ENCODE data around the gene OOEP.

OOEP gene

GRCh38 chr6:73372516-73372915, 2.8 kb upstream of the OOEP start:
- Histone ChIP-seq H3K9ac (ENCODE audit: low read length) (no peak overlapping the region), H3K79me2 (ENCODE audit: low read length) (no peaks in the 10 kb centered on the region), H3K4me2 (ENCODE audit: low read depth, low read length) (no peak overlapping the region), H3K9me2 (replicated peaks; ENCODE audit: insufficient read depth, low read length) (no peaks in the 10 kb centered on the region), H3K27me3 (replicated peaks; ENCODE audit: insufficient read depth, low read length) (no peaks in the 10 kb centered on the region), H4K20me1 (ENCODE audit: insufficient read depth, low read length) (no peaks in the 10 kb centered on the region), H3K36me3 (replicated peaks; ENCODE audit: insufficient read depth, low read length) (no peaks in the 10 kb centered on the region), H3K9me3 (replicated peaks; ENCODE audit: insufficient read depth, low read length) (no peaks in the 10 kb centered on the region), H3K4me1 (ENCODE audit: low read length) (no peaks in the 10 kb centered on the region), H3K27ac (ENCODE audit: low read length) (no peak overlapping the region), H3K4me3 (ENCODE audit: low read length) (no peak overlapping the region), H3F3A (ENCODE audit: insufficient read depth, low read length) (no peaks in the 10 kb centered on the region), H2AFZ (ENCODE audit: low read length) (no peak overlapping the region)
- no peak for DNase-seq
- no peak for TF ChIP-seq EZH2phosphoT487 (IDR thresholded peaks at IDR 0.05; ENCODE audit: low read length)
- TF ChIP-seq EZH2 (optimal IDR thresholded peaks at IDR 0.05; ENCODE audit: low read depth, low read length) = no peak
- no peak for TF ChIP-seq CTCF (IDR thresholded peaks at IDR 0.05; ENCODE audit: low read length)

GRCh38 chr6:73371984-73372383, 2.3 kb upstream of the OOEP start:
- Histone ChIP-seq H3K79me2 (ENCODE audit: low read length) (no peaks in the 10 kb centered on the region), H3K4me2 (ENCODE audit: low read depth, low read length) (no peak overlapping the region), H3K9ac (ENCODE audit: low read length) (no peak overlapping the region), H4K20me1 (ENCODE audit: insufficient read depth, low read length) (no peaks in the 10 kb centered on the region), H3K9me2 (replicated peaks; ENCODE audit: insufficient read depth, low read length) (no peaks in the 10 kb centered on the region), H2AFZ (ENCODE audit: low read length) (no peak overlapping the region), H3K9me3 (replicated peaks; ENCODE audit: insufficient read depth, low read length) (no peaks in the 10 kb centered on the region), H3F3A (ENCODE audit: insufficient read depth, low read length) (no peaks in the 10 kb centered on the region), H3K4me3 (ENCODE audit: low read length) (no peak overlapping the region), H3K27ac (ENCODE audit: low read length) (no peak overlapping the region), H3K4me1 (ENCODE audit: low read length) (no peaks in the 10 kb centered on the region), H3K36me3 (replicated peaks; ENCODE audit: insufficient read depth, low read length) (no peaks in the 10 kb centered on the region), H3K27me3 (replicated peaks; ENCODE audit: insufficient read depth, low read length) (no peaks in the 10 kb centered on the region)
- TF ChIP-seq EZH2phosphoT487 (IDR thresholded peaks at IDR 0.05; ENCODE audit: low read length) (no peak), CTCF (IDR thresholded peaks at IDR 0.05; ENCODE audit: low read length) (no peak), EZH2 (optimal IDR thresholded peaks at IDR 0.05; ENCODE audit: low read depth, low read length) (no peak)
- no peak for DNase-seq

GRCh38 chr6:73369157-73369556, 540 bp downstream of the OOEP start:
- Histone ChIP-seq H3K36me3 (replicated peaks; ENCODE audit: insufficient read depth, low read length) (no peaks in the 10 kb centered on the region), H4K20me1 (ENCODE audit: insufficient read depth, low read length) (no peaks in the 10 kb centered on the region), H3K9me2 (replicated peaks; ENCODE audit: insufficient read depth, low read length) (no peaks in the 10 kb centered on the region), H3K27me3 (replicated peaks; ENCODE audit: insufficient read depth, low read length) (no peaks in the 10 kb centered on the region), H2AFZ (ENCODE audit: low read length) (no peak overlapping the region), H3K9me3 (replicated peaks; ENCODE audit: insufficient read depth, low read length) (no peaks in the 10 kb centered on the region), H3K9ac (ENCODE audit: low read length) (no peak overlapping the region), H3K4me1 (ENCODE audit: low read length) (no peaks in the 10 kb centered on the region), H3F3A (ENCODE audit: insufficient read depth, low read length) (no peaks in the 10 kb centered on the region), H3K4me2 (ENCODE audit: low read depth, low read length) (no peak overlapping the region), H3K79me2 (ENCODE audit: low read length) (no peaks in the 10 kb centered on the region), H3K4me3 (ENCODE audit: low read length) (no peak overlapping the region), H3K27ac (ENCODE audit: low read length) (no peak overlapping the region)
- TF ChIP-seq EZH2phosphoT487 (IDR thresholded peaks at IDR 0.05; ENCODE audit: low read length) = no peak
- TF ChIP-seq EZH2 (optimal IDR thresholded peaks at IDR 0.05; ENCODE audit: low read depth, low read length) = no peak
- TF ChIP-seq CTCF (IDR thresholded peaks at IDR 0.05; ENCODE audit: low read length) = no peak
- DNase-seq = no peak

Data from MM.1S (cell line).